K562 (cell line): ENCODE data around the gene HES5. TPM values are rescaled to one million over a fixed set of nuclear protein-coding genes. Genes with fewer than 3 reads are reported as not detected.

ENCODE experiments used
- ARID3A ChIP-seq: IDR thresholded peaks from 2 replicates; pipeline ENCODE4 v1.6.1; 2012; ENCODE audit warnings: low read depth, low read length, improper control_type of control experiment, borderline replicate concordance
- DMBX1 ChIP-seq: fragments of 250-450 bp; sonication (Bioruptor Pico); IDR thresholded peaks from 2 replicates; pipeline ENCODE4 v1.8.0; 2022; ENCODE audit warnings: inconsistent platforms, mild to moderate bottlenecking, moderate library complexity, borderline replicate concordance
- EGR1 ChIP-seq: fragments of 450-650 bp; conservative IDR thresholded peaks from 2 replicates; pipeline ENCODE4 v1.6.1; 2017; ENCODE audit warnings: mild to moderate bottlenecking
- EHMT2 ChIP-seq: fragments of 450-650 bp; IDR thresholded peaks from 2 replicates; pipeline ENCODE4 v1.6.1; 2018; ENCODE audit warnings: antibody characterized with exemption
- HEY1 ChIP-seq: fragments of 250-450 bp; sonication (Bioruptor Pico); IDR thresholded peaks from 2 replicates; pipeline ENCODE4 v1.5.0; 2020; ENCODE audit warnings: mild to moderate bottlenecking, moderate library complexity, borderline replicate concordance
- ILF3 ChIP-seq: fragments of 450-650 bp; IDR thresholded peaks from 2 replicates; pipeline ENCODE4 v1.6.1; 2018; ENCODE audit warnings: antibody characterized with exemption, mild to moderate bottlenecking, moderate library complexity, borderline replicate concordance
- KLF13 ChIP-seq: fragments of 450-650 bp; IDR thresholded peaks from 2 replicates; pipeline ENCODE4 v1.6.1; 2016; ENCODE audit warnings: missing genetic modification characterization, low read depth, mild to moderate bottlenecking, missing compliant biosample characterization, moderate library complexity, borderline replicate concordance
- L3MBTL2 ChIP-seq: fragments of 450-650 bp; IDR thresholded peaks from 2 replicates; pipeline ENCODE4 v1.6.1; 2016; ENCODE audit warnings: mild to moderate bottlenecking, moderate library complexity
- MECOM ChIP-seq: fragments of 250-450 bp; sonication (Bioruptor Pico); IDR thresholded peaks from 2 replicates; pipeline ENCODE4 v1.8.0; 2022; ENCODE audit warnings: inconsistent platforms
- MTA2 ChIP-seq: fragments of 450-650 bp; IDR thresholded peaks from 2 replicates; pipeline ENCODE4 v1.6.1; 2016; ENCODE audit warnings: low read depth
- NFYB ChIP-seq: IDR thresholded peaks from 2 replicates; pipeline ENCODE4 v1.6.1; 2011; ENCODE audit warnings: mild to moderate bottlenecking, moderate library complexity; ENCODE audit not compliant: insufficient read length; ENCODE audit errors: extremely low read depth
- PREB ChIP-seq: sonication (generic); formaldehyde crosslinking; IDR thresholded peaks from 2 replicates; pipeline ENCODE4 v1.8.1; 2023; ENCODE audit warnings: mild to moderate bottlenecking, missing genetic modification reagents
- RB1 ChIP-seq: fragments of 450-650 bp; IDR thresholded peaks from 2 replicates; pipeline ENCODE4 v1.6.1; 2017; ENCODE audit warnings: low read depth, mild to moderate bottlenecking
- RBFOX2 ChIP-seq: fragments of 200-400 bp; formaldehyde crosslinking; IDR thresholded peaks from 2 replicates; pipeline ENCODE4 v1.6.1; 2017; ENCODE audit warnings: low read depth, mild to moderate bottlenecking, low read length, moderate library complexity
- SMARCA5 ChIP-seq: fragments of 450-650 bp; IDR thresholded peaks from 2 replicates; pipeline ENCODE4 v1.6.1; 2016
- TAF7 ChIP-seq: fragments of 450-650 bp; IDR thresholded peaks from 2 replicates; pipeline ENCODE4 v1.6.1; 2016; ENCODE audit warnings: missing genetic modification characterization, missing compliant biosample characterization
- TAF9B ChIP-seq: fragments of 450-650 bp; IDR thresholded peaks from 2 replicates; pipeline ENCODE4 v1.6.1; 2018; ENCODE audit warnings: mild to moderate bottlenecking; ENCODE audit not compliant: partially characterized antibody
- TCF7 ChIP-seq: sonication (generic); IDR thresholded peaks from 2 replicates; pipeline ENCODE4 v1.6.1; 2016; ENCODE audit warnings: antibody characterized with exemption, borderline replicate concordance
- THAP7 ChIP-seq: fragments of 250-450 bp; sonication (Bioruptor Pico); IDR thresholded peaks from 2 replicates; pipeline ENCODE4 v1.5.0; 2021
- ZBTB9 ChIP-seq: fragments of 450-650 bp; formaldehyde crosslinking; IDR thresholded peaks from 2 replicates; pipeline ENCODE4 v1.4.0; 2020; ENCODE audit warnings: mild to moderate bottlenecking, moderate library complexity
- ZKSCAN1 ChIP-seq: fragments of 150-350 bp; IDR thresholded peaks from 2 replicates; pipeline ENCODE4 v1.6.1; 2016; ENCODE audit warnings: low read depth, low read length
- ZNF165 ChIP-seq: fragments of 250-450 bp; sonication (Bioruptor Pico); IDR thresholded peaks from 2 replicates; pipeline ENCODE4 v1.4.0; 2020; ENCODE audit warnings: borderline replicate concordance
- ZNF316 ChIP-seq: fragments of 450-650 bp; IDR thresholded peaks from 2 replicates; pipeline ENCODE4 v1.6.1; 2016
- ZNF41 ChIP-seq: fragments of 250-450 bp; sonication (Bioruptor Pico); conservative IDR thresholded peaks from 2 replicates; pipeline ENCODE4 v1.4.0; 2020; ENCODE audit warnings: mild to moderate bottlenecking
- ZNF444 ChIP-seq: fragments of 250-450 bp; sonication (Bioruptor Pico); IDR thresholded peaks from 2 replicates; pipeline ENCODE4 v1.4.0; 2020; ENCODE audit warnings: mild to moderate bottlenecking, moderate library complexity
- polyA plus RNA-seq, 8 experiments: library from polyadenylated mRNA; depleted of rRNA in 4 of 8; stranded (reverse) in 5 of 8; unstranded in 3 of 8; fragments of >200 nt; fragmentation: Nextera tagmentation in 2 of 8; fragmentation: Illumina TruSeq in 1 of 8; extraction: Ambion mirVana in 2 of 8; extraction: Trizol in 1 of 8; gene quantifications; 2 replicates each; pipeline versions ENCODE4 v1.2.1 to v1.2.3, GENCODE V29; 2011 to 2014; ENCODE audit warnings: inconsistent platforms in 1 of 8, missing spikeins in 1 of 8
- total RNA-seq, 7 experiments: library from RNA; depleted of rRNA in 6 of 7; stranded (reverse); fragments of >200 nt in 6 of 7; fragmentation: Illumina TruSeq in 2 of 7; extraction: Trizol in 2 of 7; gene quantifications; 2 replicates each; pipeline versions ENCODE4 v1.2.1 to v1.2.3, GENCODE V29; 2011 to 2021; ENCODE audit warnings: low replicate concordance in 1 of 7

Gene HES5
- total and polyA plus RNA-seq, 9 of the 15 experiments (the other 6 are each of a cell fraction or from before 2014, with no cell fraction given), result not detected

- 0 out of 2 replicates have a peak, but pooled peaks have one; percentile 62 for TF ChIP-seq MECOM
- peak; percentile 71; the same call in 1 of the 2 replicates for TF ChIP-seq DMBX1 (CRISPR knock-in tag)
- TF ChIP-seq SMARCA5, result peak; percentile 99
- no peak for TF ChIP-seq ZKSCAN1
- peak; percentile 28; the same call in 1 of the 2 replicates for TF ChIP-seq EHMT2
- TF ChIP-seq ILF3, result no peak
- no peak for TF ChIP-seq TAF9B
- TF ChIP-seq ZBTB9 (CRISPR knock-in tag), result peak; percentile 92
- TF ChIP-seq TAF7 (tag), result no peak
- no peak for TF ChIP-seq ZNF41 (CRISPR knock-in tag)
- no peak for TF ChIP-seq RB1
- no peak for TF ChIP-seq ARID3A
- TF ChIP-seq RBFOX2, result peak; percentile 74
- TF ChIP-seq EGR1, result peak; percentile 26; the same call in 1 of the 2 replicates
- TF ChIP-seq THAP7 (CRISPR knock-in tag), result no peak
- TF ChIP-seq TCF7, result no peak
- no peak for TF ChIP-seq PREB (CRISPR knock-in tag)
- no peak for TF ChIP-seq MTA2
- TF ChIP-seq L3MBTL2, result peak; percentile 96
- no peak for TF ChIP-seq ZNF165 (CRISPR knock-in tag)
- TF ChIP-seq ZNF316, result no peak
- TF ChIP-seq NFYB, result no peak
- TF ChIP-seq KLF13 (tag), result no peak
- TF ChIP-seq ZNF444 (CRISPR knock-in tag), result no peak
- TF ChIP-seq HEY1 (CRISPR knock-in tag), result no peak
These were observed 11.7 kb upstream of the HES5 start (continued) for GRCh38 chr1:2541619-2542245.
